Measurements from ENCODE around the gene NEK7.

NEK7 gene

GRCh38 chr1:198171667-198172540 lies 15.1 kb downstream of the NEK7 start:
- WGBS (ENCODE audit: insufficient coverage, insufficient read length), result no CpG with 5 or more reads among the region's 5 CpGs
- no peak for DNase-seq (ENCODE audit: low read depth, low spot score)
- no peaks in the 10 kb centered on the region for H3K9me3 ChIP-seq (ENCODE audit: control insufficient read depth, insufficient read depth, low read length)
- H3K4me3 ChIP-seq (ENCODE audit: low read length), result no peak overlapping the region
- peaks cover 2% of the 10 kb centered on the region; the same call in 1 of the 2 replicates for H3K4me1 ChIP-seq (ENCODE audit: control insufficient read depth, insufficient read depth, low read length)
- H3K36me3 ChIP-seq (ENCODE audit: control insufficient read depth, insufficient read depth, low read length), result no peaks in the 10 kb centered on the region
- H3K27ac ChIP-seq (ENCODE audit: low read length), result no peak overlapping the region
- H3K27me3 ChIP-seq (ENCODE audit: control insufficient read depth, insufficient read depth, low read length), result no peaks in the 10 kb centered on the region

DNA sequence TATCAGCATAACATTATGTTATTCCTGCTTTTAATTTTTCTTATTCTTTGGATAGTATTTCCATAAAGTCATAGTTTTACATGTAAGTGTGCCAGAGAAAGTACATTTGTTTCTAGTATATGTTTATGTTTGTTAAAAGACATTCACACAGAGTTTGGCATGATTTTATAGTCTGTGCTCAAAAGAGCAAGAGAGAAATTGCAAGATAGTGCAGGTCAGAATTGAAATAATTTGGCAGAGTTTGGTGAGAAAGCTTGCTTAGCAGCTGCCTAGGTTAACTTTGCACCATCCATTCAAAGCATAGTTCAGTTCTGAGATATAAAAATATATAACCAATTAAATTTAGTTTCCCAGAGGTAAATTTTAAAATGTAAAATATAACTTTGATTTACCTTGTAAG lies 17.0 kb downstream of the NEK7 start:
- Histone ChIP-seq H3K27me3 (ENCODE audit: control insufficient read depth, insufficient read depth, low read length) (no peaks in the 10 kb centered on the region), H3K36me3 (ENCODE audit: control insufficient read depth, insufficient read depth, low read length) (no peaks in the 10 kb centered on the region), H3K4me1 (ENCODE audit: control insufficient read depth, insufficient read depth, low read length) (no peaks in the 10 kb centered on the region), H3K9me3 (ENCODE audit: control insufficient read depth, insufficient read depth, low read length) (no peaks in the 10 kb centered on the region), H3K4me3 (ENCODE audit: low read length) (no peak overlapping the region), H3K27ac (ENCODE audit: low read length) (no peak overlapping the region)
- DNase-seq (ENCODE audit: low read depth, low spot score), result no peak

DNA sequence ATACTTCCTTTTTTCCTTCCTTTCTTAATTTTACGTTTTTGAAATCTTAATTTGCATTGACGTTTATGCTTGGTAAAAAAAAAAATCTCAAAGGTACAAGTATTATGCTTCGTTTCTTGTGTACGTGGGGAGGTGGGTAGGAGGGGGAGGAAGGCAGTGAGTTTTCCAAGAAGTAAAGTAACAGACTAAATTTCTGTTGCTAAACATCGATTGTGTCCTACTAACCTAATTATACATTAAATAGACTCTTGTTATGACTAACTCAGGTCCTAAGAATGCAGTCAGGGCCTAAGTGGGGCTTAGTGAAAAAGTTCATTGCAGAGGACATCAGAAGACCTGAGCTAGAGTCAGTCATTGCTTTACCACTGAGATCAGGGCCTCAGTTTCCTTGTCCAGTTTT lies 17.5 kb downstream of the NEK7 start:
- no CpG with 5 or more reads among the region's 5 CpGs for WGBS (ENCODE audit: insufficient coverage, insufficient read length)
- Histone ChIP-seq H3K27me3 (ENCODE audit: control insufficient read depth, insufficient read depth, low read length) (no peaks in the 10 kb centered on the region), H3K4me1 (ENCODE audit: control insufficient read depth, insufficient read depth, low read length) (no peaks in the 10 kb centered on the region)

DNA sequence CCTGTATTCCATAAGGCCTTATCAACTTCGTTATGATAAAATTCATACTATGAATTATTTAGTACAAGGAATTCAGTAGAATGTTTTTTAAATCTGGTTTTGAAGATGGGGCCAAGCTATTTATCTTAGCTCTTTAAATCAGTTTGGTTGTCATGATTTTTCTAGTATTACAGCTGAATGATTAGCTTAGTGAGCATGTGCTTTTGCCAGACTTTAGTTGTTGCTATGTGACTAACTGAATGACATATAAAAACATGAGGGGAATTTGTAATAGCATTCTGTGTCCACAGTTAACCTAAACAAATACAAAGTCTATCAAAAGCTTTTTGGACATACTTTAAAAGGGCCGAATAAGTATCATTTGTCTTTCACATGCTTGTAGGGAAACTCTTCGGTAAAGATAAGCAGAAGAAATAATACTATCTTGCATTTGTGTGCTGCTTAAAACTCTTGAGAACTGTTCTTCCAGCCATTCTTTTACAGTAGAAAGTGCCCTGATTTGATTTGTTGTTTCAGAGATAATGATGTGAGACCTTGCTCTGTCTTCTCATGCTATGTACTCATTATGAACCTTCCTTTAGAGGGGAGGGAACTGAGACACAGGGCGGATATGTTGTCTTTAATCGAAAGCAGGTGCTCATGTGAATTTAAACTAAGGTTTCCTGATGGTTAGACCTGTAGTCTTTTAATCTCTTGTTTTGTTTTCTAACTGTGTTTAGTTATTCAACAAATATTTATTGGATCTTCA lies 18.8 kb downstream of the NEK7 start:
- H3K27me3 ChIP-seq (ENCODE audit: control insufficient read depth, insufficient read depth, low read length), result no peaks in the 10 kb centered on the region
- no peaks in the 10 kb centered on the region for H3K9me3 ChIP-seq (ENCODE audit: control insufficient read depth, insufficient read depth, low read length)
- no peak overlapping the region for H3K27ac ChIP-seq (ENCODE audit: low read length)
- no CpG with 5 or more reads among the region's 5 CpGs for WGBS (ENCODE audit: insufficient coverage, insufficient read length)
- H3K4me3 ChIP-seq (ENCODE audit: low read length), result no peak overlapping the region
- no peak for DNase-seq (ENCODE audit: low read depth, low spot score)
- no peaks in the 10 kb centered on the region for H3K36me3 ChIP-seq (ENCODE audit: control insufficient read depth, insufficient read depth, low read length)
- H3K4me1 ChIP-seq (ENCODE audit: control insufficient read depth, insufficient read depth, low read length), result no peaks in the 10 kb centered on the region

More for the DNA sequence above, 17.5 kb downstream of the NEK7 start:
- no peaks in the 10 kb centered on the region for H3K9me3 ChIP-seq (ENCODE audit: control insufficient read depth, insufficient read depth, low read length)
- DNase-seq (ENCODE audit: low read depth, low spot score), result no peak
- H3K27ac ChIP-seq (ENCODE audit: low read length), result no peak overlapping the region
- no peaks in the 10 kb centered on the region for H3K36me3 ChIP-seq (ENCODE audit: control insufficient read depth, insufficient read depth, low read length)
- no peak overlapping the region for H3K4me3 ChIP-seq (ENCODE audit: low read length)

DNA sequence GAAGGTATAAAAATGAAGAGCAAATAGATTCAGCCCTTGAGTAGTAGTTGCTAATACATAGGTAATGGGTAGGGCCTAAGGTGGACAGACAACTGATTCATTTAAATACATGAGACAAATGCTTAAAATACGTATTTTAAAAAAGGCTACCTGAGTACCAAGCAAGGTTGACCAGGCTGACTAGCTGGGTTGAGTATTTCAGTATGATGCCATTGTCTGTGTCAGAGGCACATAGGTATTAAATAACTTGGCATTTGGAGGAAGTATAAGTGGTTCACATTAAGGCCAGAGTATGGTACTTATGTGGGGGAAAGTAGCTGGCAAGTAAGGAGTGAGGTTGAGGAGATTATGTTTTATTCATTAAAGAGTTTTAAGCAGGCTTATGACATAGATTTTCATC lies 19.4 kb downstream of the NEK7 start:
- H3K4me1 ChIP-seq (ENCODE audit: control insufficient read depth, insufficient read depth, low read length), result no peaks in the 10 kb centered on the region
- no CpG with 5 or more reads among the region's 1 CpG for WGBS (ENCODE audit: insufficient coverage, insufficient read length)
- no peak for DNase-seq (ENCODE audit: low read depth, low spot score)
- no peaks in the 10 kb centered on the region for H3K36me3 ChIP-seq (ENCODE audit: control insufficient read depth, insufficient read depth, low read length)
- H3K9me3 ChIP-seq (ENCODE audit: control insufficient read depth, insufficient read depth, low read length), result no peaks in the 10 kb centered on the region
- no peak overlapping the region for H3K4me3 ChIP-seq (ENCODE audit: low read length)
- H3K27me3 ChIP-seq (ENCODE audit: control insufficient read depth, insufficient read depth, low read length), result no peaks in the 10 kb centered on the region
- no peak overlapping the region for H3K27ac ChIP-seq (ENCODE audit: low read length)

DNA sequence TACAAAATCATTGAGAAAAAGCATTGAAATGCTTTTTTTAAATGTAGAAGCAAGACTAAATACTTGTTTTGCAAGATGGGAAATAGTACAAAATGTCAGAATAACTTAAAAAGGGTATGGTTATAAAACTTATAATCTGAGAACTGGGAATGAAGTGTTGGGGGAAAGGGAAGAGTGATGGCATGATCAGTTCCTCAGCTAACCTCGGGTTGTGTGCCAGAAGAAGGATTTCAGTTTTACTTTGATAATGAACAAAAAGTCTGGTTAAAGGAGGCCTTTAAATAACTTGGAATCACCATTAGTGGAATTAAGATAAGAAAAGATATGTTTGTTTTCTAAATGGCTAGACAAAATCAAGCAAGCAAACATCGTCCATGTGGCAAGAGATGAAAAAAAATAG lies 20.7 kb downstream of the NEK7 start:
- no CpG with 5 or more reads among the region's 2 CpGs for WGBS (ENCODE audit: insufficient coverage, insufficient read length)
- no peak for DNase-seq (ENCODE audit: low read depth, low spot score)

GRCh38 chr1:198178615-198179014 lies 21.8 kb downstream of the NEK7 start:
- H3K4me3 ChIP-seq (ENCODE audit: low read length), result no peak overlapping the region
- no CpG with 5 or more reads among the region's 1 CpG for WGBS (ENCODE audit: insufficient coverage, insufficient read length)
- H3K4me1 ChIP-seq (ENCODE audit: control insufficient read depth, insufficient read depth, low read length), result no peaks in the 10 kb centered on the region
- no peaks in the 10 kb centered on the region for H3K36me3 ChIP-seq (ENCODE audit: control insufficient read depth, insufficient read depth, low read length)
- H3K27ac ChIP-seq (ENCODE audit: low read length), result no peak overlapping the region
- no peaks in the 10 kb centered on the region for H3K9me3 ChIP-seq (ENCODE audit: control insufficient read depth, insufficient read depth, low read length)
- DNase-seq (ENCODE audit: low read depth, low spot score), result no peak
- no peaks in the 10 kb centered on the region for H3K27me3 ChIP-seq (ENCODE audit: control insufficient read depth, insufficient read depth, low read length)

More for the DNA sequence above, 20.7 kb downstream of the NEK7 start:
- no peak overlapping the region for H3K27ac ChIP-seq (ENCODE audit: low read length)
- H3K27me3 ChIP-seq (ENCODE audit: control insufficient read depth, insufficient read depth, low read length), result no peaks in the 10 kb centered on the region
- H3K9me3 ChIP-seq (ENCODE audit: control insufficient read depth, insufficient read depth, low read length), result no peaks in the 10 kb centered on the region
- H3K4me1 ChIP-seq (ENCODE audit: control insufficient read depth, insufficient read depth, low read length), result no peaks in the 10 kb centered on the region
- H3K4me3 ChIP-seq (ENCODE audit: low read length), result no peak overlapping the region
- H3K36me3 ChIP-seq (ENCODE audit: control insufficient read depth, insufficient read depth, low read length), result no peaks in the 10 kb centered on the region

DNA sequence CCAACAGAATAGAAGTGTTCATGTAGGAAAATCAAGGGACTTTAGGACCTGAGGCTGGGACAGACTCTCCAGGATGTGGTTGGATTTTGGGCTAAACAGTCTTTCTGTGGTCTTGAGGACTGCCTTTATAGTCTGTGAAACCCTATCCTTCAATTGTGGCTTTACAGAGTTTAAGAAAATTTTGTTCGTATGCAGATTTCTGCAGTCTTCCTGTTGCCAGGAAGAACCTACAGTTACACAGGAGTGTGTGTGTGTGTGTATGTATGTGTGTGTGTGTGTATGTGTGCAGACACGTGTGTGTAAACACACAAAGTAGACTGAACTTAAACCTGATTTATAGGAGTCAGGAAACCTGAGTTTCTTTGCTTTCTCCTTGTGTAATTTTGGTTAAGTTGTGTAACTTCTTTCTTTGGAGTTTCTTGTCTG lies 22.8 kb downstream of the NEK7 start:
- Histone ChIP-seq H3K4me1 (ENCODE audit: control insufficient read depth, insufficient read depth, low read length) (no peaks in the 10 kb centered on the region), H3K27ac (ENCODE audit: low read length) (no peak overlapping the region), H3K4me3 (ENCODE audit: low read length) (no peak overlapping the region), H3K27me3 (ENCODE audit: control insufficient read depth, insufficient read depth, low read length) (no peaks in the 10 kb centered on the region), H3K9me3 (ENCODE audit: control insufficient read depth, insufficient read depth, low read length) (no peaks in the 10 kb centered on the region), H3K36me3 (ENCODE audit: control insufficient read depth, insufficient read depth, low read length) (no peaks in the 10 kb centered on the region)
- DNase-seq (ENCODE audit: low read depth, low spot score), result no peak
- no CpG with 5 or more reads among the region's 2 CpGs for WGBS (ENCODE audit: insufficient coverage, insufficient read length)

DNA sequence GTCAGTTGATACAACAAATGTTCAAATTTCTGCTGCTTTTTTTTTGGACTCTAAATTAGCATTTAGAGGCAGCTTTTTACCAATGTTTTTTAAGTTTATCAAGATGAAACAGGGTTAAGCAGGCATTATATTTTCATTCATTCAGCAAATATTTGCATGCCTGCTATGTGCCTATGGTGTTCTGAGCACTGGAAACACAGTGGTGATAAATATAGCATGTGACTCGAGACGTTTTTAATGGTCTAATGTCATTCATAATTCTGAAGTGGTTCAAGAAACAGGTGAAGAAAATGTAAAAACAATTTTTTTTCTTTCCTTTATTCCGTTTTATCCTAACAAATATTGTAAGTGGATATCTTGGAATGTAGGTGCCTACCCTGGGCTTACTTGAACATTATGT lies 26.8 kb downstream of the NEK7 start:
- WGBS (ENCODE audit: insufficient coverage, insufficient read length), result no CpG with 5 or more reads among the region's 3 CpGs
- no peak for DNase-seq (ENCODE audit: low read depth, low spot score)
- Histone ChIP-seq H3K4me3 (ENCODE audit: low read length) (no peak overlapping the region), H3K27me3 (ENCODE audit: control insufficient read depth, insufficient read depth, low read length) (no peaks in the 10 kb centered on the region), H3K4me1 (ENCODE audit: control insufficient read depth, insufficient read depth, low read length) (no peaks in the 10 kb centered on the region; the same call in 1 of the 2 replicates), H3K9me3 (ENCODE audit: control insufficient read depth, insufficient read depth, low read length) (no peaks in the 10 kb centered on the region), H3K36me3 (ENCODE audit: control insufficient read depth, insufficient read depth, low read length) (no peaks in the 10 kb centered on the region), H3K27ac (ENCODE audit: low read length) (no peak overlapping the region)

GRCh38 chr1:198184516-198184915 lies 27.7 kb downstream of the NEK7 start:
- WGBS (ENCODE audit: insufficient coverage, insufficient read length), result no CpG with 5 or more reads among the region's 4 CpGs
- no peaks in the 10 kb centered on the region for H3K27me3 ChIP-seq (ENCODE audit: control insufficient read depth, insufficient read depth, low read length)
- H3K27ac ChIP-seq (ENCODE audit: low read length), result no peak overlapping the region
- DNase-seq (ENCODE audit: low read depth, low spot score), result no peak
- H3K9me3 ChIP-seq (ENCODE audit: control insufficient read depth, insufficient read depth, low read length), result no peaks in the 10 kb centered on the region
- no peaks in the 10 kb centered on the region; the same call in 1 of the 2 replicates for H3K4me1 ChIP-seq (ENCODE audit: control insufficient read depth, insufficient read depth, low read length)
- H3K36me3 ChIP-seq (ENCODE audit: control insufficient read depth, insufficient read depth, low read length), result no peaks in the 10 kb centered on the region
- no peak overlapping the region for H3K4me3 ChIP-seq (ENCODE audit: low read length)

Measured in iPS DF 6.9 (cell line).